Upper lobe of left lung (tissue), 6 donors: ENCODE data around the gene NRAS. TPM values are rescaled to one million over a fixed set of nuclear protein-coding genes. Genes with fewer than 3 reads are reported as not detected.
"Not testable (repeated sequence)": the region's sequence is repeated elsewhere in the genome, so short reads cannot be mapped to it uniquely, and the experiment has no call there.

ENCODE experiments used
- ATAC-seq, 2 donors: fragments of 200-7000 bp; cut with Tn5 transposase; one replicate each; pipeline ENCODE4 v1.9.1; 2022; ENCODE audit warnings: mild to moderate bottlenecking in 2 of 2, moderate library complexity in 2 of 2; ENCODE audit not compliant: low FRiP score in 2 of 2
- DNase-seq, 2 donors: peaks; one replicate each; pipeline ENCODE4 v3.0.0-alpha.2; 2019 to 2020
- H3K27ac ChIP-seq, 4 donors: fragments of 200-600 bp; sonication (generic); one replicate each; pipeline ENCODE4 v1.5.1; 2016 to 2019
- H3K27me3 ChIP-seq, 4 donors: fragments of 200-600 bp; sonication (generic); one replicate each; pipeline ENCODE4 v1.5.1; 2017 to 2019
- H3K36me3 ChIP-seq, 4 donors: fragments of 200-600 bp; sonication (generic); one replicate each; pipeline ENCODE4 v1.5.1; 2016 to 2019
- H3K4me1 ChIP-seq, 4 donors: fragments of 200-600 bp; sonication (generic); one replicate each; pipeline ENCODE4 v1.5.1; 2018 to 2019
- H3K4me3 ChIP-seq, 4 donors: fragments of 200-600 bp; sonication (generic); one replicate each; pipeline ENCODE4 v1.5.1; 2017 to 2019; ENCODE audit warnings: mild to moderate bottlenecking in 2 of 4, moderate library complexity in 1 of 4
- H3K9me3 ChIP-seq, 4 donors: fragments of 200-600 bp; sonication (generic); one replicate each; pipeline ENCODE4 v1.5.1; 2018 to 2019
- EP300 ChIP-seq, 4 donors: sonication (generic); formaldehyde crosslinking; IDR thresholded peaks; one replicate each; pipeline ENCODE4 v1.5.1; 2017; ENCODE audit warnings: antibody characterized with exemption in 4 of 4, control low read depth in 2 of 4
- POLR2A ChIP-seq, 4 donors: fragments of 450-650 bp; IDR thresholded peaks; one replicate each; pipeline ENCODE4 v1.5.1; 2016 to 2017; ENCODE audit warnings: antibody characterized with exemption in 4 of 4, mild to moderate bottlenecking in 2 of 4
- POLR2AphosphoS5 ChIP-seq, 2 donors: sonication (generic); formaldehyde crosslinking; IDR thresholded peaks; one replicate each; pipeline ENCODE4 v1.5.1; 2017; ENCODE audit warnings: antibody characterized with exemption in 2 of 2
- WGBS, 2 donors: methylation state at CpG; one replicate each; pipeline ENCODE4 v1.1.5; 2017 to 2018; 5-methylcytosine and 5-hydroxymethylcytosine counted together
- total RNA-seq, 6 donors: library from RNA; depleted of rRNA in 4 of 6; stranded (reverse); fragments of >200 nt in 4 of 6; gene quantifications; one replicate each; pipeline versions ENCODE4 v1.1.0 to v1.2.1, GENCODE V29; 2016 to 2021
- TF ChIP-seq, protein P1 (sequence below), 6 experiments: fragments of 450-650 bp in 4 of 6; fragments of 200-600 bp in 2 of 6; sonication (generic) in 2 of 6; IDR thresholded peaks; one replicate each; pipeline ENCODE4 v1.5.1; 2016 to 2019; ENCODE audit warnings: antibody characterized with exemption in 6 of 6
- donor health status: DM: no; HTN: no; CAD: no; lungs with moderate emphysema.
- donor health status: DM: no; HTN: yes; CAD: no; lungs with severe emphysema.

Gene NRAS
- total RNA-seq, 6 donors from 2014 or later, result 11.5 to 36.6 (median 25.4) TPM

DNA sequence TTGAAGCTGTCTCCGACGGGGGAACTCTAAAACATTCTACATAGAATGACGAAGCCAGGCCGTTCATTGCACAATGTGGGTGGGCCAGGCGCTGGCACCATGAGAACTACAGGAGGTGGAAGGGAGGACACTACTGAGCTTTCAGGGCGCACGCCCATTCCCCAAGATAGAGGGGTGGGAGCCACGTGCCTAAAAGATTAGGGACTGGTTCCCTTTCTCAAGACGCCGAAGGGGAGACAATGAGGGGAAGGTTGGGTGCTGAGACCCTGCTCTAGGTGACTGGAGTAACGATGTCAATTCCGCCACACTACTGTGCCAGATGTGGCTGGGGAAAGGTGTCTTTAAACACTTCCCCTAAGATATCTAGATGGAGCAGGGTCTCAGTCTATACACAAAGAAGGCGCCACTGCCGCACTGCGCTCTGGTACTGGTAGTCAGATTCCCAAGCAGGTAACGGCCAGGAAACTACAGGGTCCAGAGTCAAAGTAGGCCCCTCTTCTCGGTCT, 40.4 kb upstream of the NRAS start:
- Histone ChIP-seq H3K27me3 (no peaks in the 10 kb centered on the region), H3K36me3 (no peaks in the 10 kb centered on the region), H3K27ac (peak overlapping the region; percentile 98 to 100 (median 100)), H3K4me3 (peak overlapping the region; percentile 73 to 87 (median 80)), H3K9me3 (no peaks in the 10 kb centered on the region), H3K4me1 (peaks cover 47 to 58% (median 50%) of the 10 kb centered on the region in 4 donors)
- no peak for TF ChIP-seq POLR2AphosphoS5 (IDR thresholded peaks at IDR 0.05)
- TF ChIP-seq EP300 (IDR thresholded peaks at IDR 0.05), result no peak
- TF ChIP-seq, protein P1, sequence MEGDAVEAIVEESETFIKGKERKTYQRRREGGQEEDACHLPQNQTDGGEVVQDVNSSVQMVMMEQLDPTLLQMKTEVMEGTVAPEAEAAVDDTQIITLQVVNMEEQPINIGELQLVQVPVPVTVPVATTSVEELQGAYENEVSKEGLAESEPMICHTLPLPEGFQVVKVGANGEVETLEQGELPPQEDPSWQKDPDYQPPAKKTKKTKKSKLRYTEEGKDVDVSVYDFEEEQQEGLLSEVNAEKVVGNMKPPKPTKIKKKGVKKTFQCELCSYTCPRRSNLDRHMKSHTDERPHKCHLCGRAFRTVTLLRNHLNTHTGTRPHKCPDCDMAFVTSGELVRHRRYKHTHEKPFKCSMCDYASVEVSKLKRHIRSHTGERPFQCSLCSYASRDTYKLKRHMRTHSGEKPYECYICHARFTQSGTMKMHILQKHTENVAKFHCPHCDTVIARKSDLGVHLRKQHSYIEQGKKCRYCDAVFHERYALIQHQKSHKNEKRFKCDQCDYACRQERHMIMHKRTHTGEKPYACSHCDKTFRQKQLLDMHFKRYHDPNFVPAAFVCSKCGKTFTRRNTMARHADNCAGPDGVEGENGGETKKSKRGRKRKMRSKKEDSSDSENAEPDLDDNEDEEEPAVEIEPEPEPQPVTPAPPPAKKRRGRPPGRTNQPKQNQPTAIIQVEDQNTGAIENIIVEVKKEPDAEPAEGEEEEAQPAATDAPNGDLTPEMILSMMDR (IDR thresholded peaks at IDR 0.05), result no peak
- TF ChIP-seq POLR2A (IDR thresholded peaks at IDR 0.05), result no peak
- peak in 1 of 2 donors; percentile 62 for DNase-seq
- ATAC-seq, result peak; percentile 16 to 53
- WGBS, 2 donors, result 1% methylated on average over 10 to 17 of the region's 17 CpGs

GRCh38 chr1:114756009-114756892, 39.7 kb upstream of the NRAS start:
- Histone ChIP-seq H3K36me3 (no peaks in the 10 kb centered on the region), H3K9me3 (no peaks in the 10 kb centered on the region), H3K4me3 (peak overlapping the region; percentile 73 to 87 (median 80)), H3K27me3 (no peaks in the 10 kb centered on the region), H3K4me1 (peaks cover 54 to 65% (median 57%) of the 10 kb centered on the region in 4 donors), H3K27ac (peak overlapping the region; percentile 98 to 100 (median 100))
- no peak for DNase-seq
- no peak for ATAC-seq
- TF ChIP-seq, protein P1 (IDR thresholded peaks at IDR 0.05), result no peak
- TF ChIP-seq POLR2A (IDR thresholded peaks at IDR 0.05) (no peak), POLR2AphosphoS5 (IDR thresholded peaks at IDR 0.05) (no peak)
- 20 to 28% methylated on average over 14 of the region's 14 CpGs for WGBS, 2 donors

GRCh38 chr1:114755006-114755931, 38.7 kb upstream of the NRAS start:
- Histone ChIP-seq H3K27ac (peak overlapping the region in 2 of 4 donors; percentile 100), H3K4me1 (peaks cover 64 to 74% (median 67%) of the 10 kb centered on the region in 4 donors), H3K36me3 (no peaks in the 10 kb centered on the region), H3K9me3 (no peaks in the 10 kb centered on the region), H3K4me3 (peak overlapping the region in 3 of 4 donors; percentile 73 to 87 (median 82)), H3K27me3 (no peaks in the 10 kb centered on the region)
- WGBS, 2 donors, result 35 to 45% methylated on average over 7 of the region's 7 CpGs
- no peak for ATAC-seq
- no peak for TF ChIP-seq POLR2AphosphoS5 (IDR thresholded peaks at IDR 0.05)
- TF ChIP-seq EP300 (IDR thresholded peaks at IDR 0.05), result no peak
- TF ChIP-seq, protein P1 (IDR thresholded peaks at IDR 0.05), result no peak
- TF ChIP-seq POLR2A (IDR thresholded peaks at IDR 0.05), result no peak
- no peak for DNase-seq

DNA sequence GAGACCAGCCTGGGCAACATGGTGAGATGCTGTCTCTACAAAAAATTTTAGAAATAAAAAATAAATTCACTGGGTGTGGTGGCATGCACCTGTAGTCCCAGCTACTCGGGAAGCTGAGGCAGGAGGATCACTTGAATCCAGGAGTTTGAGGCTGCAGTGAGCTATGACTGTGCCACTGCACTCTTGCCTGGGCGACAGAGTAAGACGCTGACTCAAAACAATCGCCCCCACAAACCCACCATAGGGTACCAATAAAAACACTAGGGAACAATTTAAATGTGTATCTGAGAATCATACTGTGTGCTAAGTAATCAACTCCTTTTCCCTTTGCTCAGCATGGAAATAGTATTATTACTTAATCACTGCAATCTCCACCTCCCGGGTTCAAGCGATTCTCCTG, 37.1 kb upstream of the NRAS start:
- not testable (repeated sequence) for ATAC-seq, H3K27ac ChIP-seq, H3K9me3 ChIP-seq, DNase-seq, H3K27me3 ChIP-seq, H3K4me3 ChIP-seq
- Histone ChIP-seq H3K4me1 (peaks cover 76 to 81% (median 79%) of the 10 kb centered on the region in 4 donors), H3K36me3 (peaks cover 0 to 14% (median 4%) of the 10 kb centered on the region in 4 donors)
- WGBS, 2 donors, result 84 to 85% methylated on average over 6 of the region's 6 CpGs

DNA sequence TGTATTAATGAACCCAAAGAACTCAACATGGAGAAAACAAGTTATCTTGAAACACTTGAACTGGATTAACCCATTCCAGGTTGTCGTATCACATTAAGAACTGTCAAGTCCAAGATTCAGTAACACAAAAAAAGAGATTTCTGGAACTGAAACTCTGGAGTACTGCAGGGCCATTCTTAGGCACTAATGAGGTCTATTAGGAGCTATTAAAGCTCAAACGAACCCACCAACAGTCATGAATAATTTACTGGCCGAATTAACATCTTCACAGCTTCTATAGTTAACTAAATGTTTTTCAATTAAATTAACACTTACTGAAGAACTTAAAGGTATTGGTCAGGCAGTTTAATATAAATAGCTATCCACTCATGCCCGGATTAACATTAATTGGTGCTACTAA, 36.6 kb upstream of the NRAS start:
- H3K4me1 ChIP-seq, result peaks cover 74 to 82% (median 79%) of the 10 kb centered on the region in 4 donors
- H3K4me3 ChIP-seq, result no peak overlapping the region
- ATAC-seq (no peak), DNase-seq (no peak)
- H3K27ac ChIP-seq, result no peak overlapping the region
- TF ChIP-seq, protein P1 (IDR thresholded peaks at IDR 0.05), result no peak
- TF ChIP-seq POLR2A (IDR thresholded peaks at IDR 0.05) (no peak), EP300 (IDR thresholded peaks at IDR 0.05) (no peak), POLR2AphosphoS5 (IDR thresholded peaks at IDR 0.05) (no peak)
- no peaks in the 10 kb centered on the region for H3K9me3 ChIP-seq
- peaks cover 0 to 19% (median 6%) of the 10 kb centered on the region in 4 donors for H3K36me3 ChIP-seq
- WGBS, 2 donors, result 71 to 80% methylated on average over 4 of the region's 4 CpGs
- no peaks in the 10 kb centered on the region for H3K27me3 ChIP-seq
